B cell (primary cell): ENCODE results near the gene NR0B2. TPM values are rescaled to one million over a fixed set of nuclear protein-coding genes. Genes with fewer than 3 reads are reported as not detected.
A peak's percentile ranks its signal among the peaks of the same experiment; 100 is the strongest.

Experiments
- ATAC-seq: fragments of 200-7000 bp; cut with Tn5 transposase; one replicate; pipeline ENCODE4 v1.10.0; 2021; ENCODE audit warnings: low read depth, mild to moderate bottlenecking, moderate number of reproducible peaks, moderate library complexity
- CTCF ChIA-PET: fragments of 350-600 bp; sonication (Branson Sonifier 250); formaldehyde crosslinking; loops from one replicate; lab custom pipeline; 2021; ENCODE audit warnings: antibody characterized with exemption, inconsistent platforms; lab: Charles Lee
- POLR2A ChIA-PET: fragments of 350-600 bp; sonication (Branson Sonifier 250); formaldehyde crosslinking; loops from one replicate; lab custom pipeline; 2021; ENCODE audit warnings: antibody characterized with exemption; lab: Charles Lee
- DNase-seq: peaks from one replicate; pipeline ENCODE4 v3.0.0; 2013
- H2AFZ ChIP-seq: 2 replicates; pipeline ENCODE4 v1.6.1; 2012; ENCODE audit warnings: mild to moderate bottlenecking, low read depth, low read length; ENCODE audit not compliant: insufficient read depth, poor library complexity, severe bottlenecking
- H3K27ac ChIP-seq, 2 donors: 1 replicate in 1 of 2; 2 replicates in 1 of 2; pipeline ENCODE4 v1.5.1; 2012 to 2013; ENCODE audit warnings: low read length in 2 of 2, mild to moderate bottlenecking in 2 of 2, moderate library complexity in 1 of 2
- H3K27me3 ChIP-seq, 4 experiments: fragments of 200-600 bp in 1 of 4; sonication (generic) in 1 of 4; replicated peaks in 1 of 4; 1 replicate in 2 of 4; 2 replicates in 2 of 4; pipeline versions ENCODE4 v1.6.1 to v1.7.0; 2013 to 2016; ENCODE audit warnings: low read length in 3 of 4, mild to moderate bottlenecking in 2 of 4, mixed read lengths in 1 of 4, moderate library complexity in 1 of 4; ENCODE audit not compliant: insufficient read depth in 4 of 4, control insufficient read depth in 3 of 4; ENCODE audit errors: control extremely low read depth in 1 of 4
- H3K36me3 ChIP-seq, 2 experiments: replicated peaks in 1 of 2; 1 replicate in 1 of 2; 2 replicates in 1 of 2; pipeline versions ENCODE4 v1.6.1 to v1.7.1; 2013; ENCODE audit warnings: low read length in 1 of 2; ENCODE audit not compliant: insufficient read depth in 2 of 2, control insufficient read depth in 1 of 2; ENCODE audit errors: control extremely low read depth in 1 of 2, extremely low read depth in 1 of 2
- H3K4me1 ChIP-seq, 2 donors: fragments of 200-600 bp in 1 of 2; sonication (generic) in 1 of 2; 1 replicate in 1 of 2; 2 replicates in 1 of 2; pipeline versions ENCODE4 v1.5.1 to v1.6.1; 2013 to 2017; ENCODE audit warnings: low read length in 2 of 2; ENCODE audit not compliant: control insufficient read depth in 2 of 2, insufficient read depth in 2 of 2
- H3K4me2 ChIP-seq: replicated peaks from 2 replicates; pipeline ENCODE3; 2012; ENCODE audit warnings: mild to moderate bottlenecking, low read depth, low read length; ENCODE audit not compliant: poor library complexity, severe bottlenecking
- H3K4me3 ChIP-seq, 5 experiments: fragments of 200-600 bp in 1 of 5; sonication (generic) in 1 of 5; 1 replicate in 3 of 5; 2 replicates in 2 of 5; pipeline versions ENCODE4 v1.5.1 to v1.7.0; 2011 to 2016; ENCODE audit warnings: low read length in 4 of 5, mild to moderate bottlenecking in 4 of 5, low read depth in 2 of 5, control low read depth in 1 of 5, moderate library complexity in 1 of 5; ENCODE audit not compliant: insufficient read depth in 1 of 5; ENCODE audit errors: control extremely low read depth in 1 of 5, extremely low read depth in 1 of 5
- H3K79me2 ChIP-seq: fragments of 200-600 bp; sonication (generic); one replicate; pipeline ENCODE4 v1.6.0; 2016; ENCODE audit warnings: low read length; ENCODE audit not compliant: control insufficient read depth, insufficient read depth
- H3K9ac ChIP-seq: fragments of 200-600 bp; sonication (generic); 2 replicates; pipeline ENCODE4 v1.6.1; 2017; ENCODE audit warnings: mild to moderate bottlenecking, low read length, moderate library complexity
- H3K9me3 ChIP-seq, 3 donors: one replicate each; pipeline versions ENCODE4 v1.6.1 to v1.7.1; 2013; ENCODE audit warnings: low read length in 2 of 3; ENCODE audit not compliant: control insufficient read depth in 2 of 3, insufficient read depth in 1 of 3; ENCODE audit errors: control extremely low read depth in 1 of 3
- H4K20me1 ChIP-seq: 2 replicates; pipeline ENCODE4 v1.6.0; 2012; ENCODE audit warnings: mild to moderate bottlenecking, low read length; ENCODE audit not compliant: insufficient read depth, control insufficient read depth, poor library complexity, severe bottlenecking
- H3K27ac Mint-ChIP-seq: one replicate; pipeline ENCODE4 v1.8.0; 2021; ENCODE audit warnings: mixed read lengths
- H3K27me3 Mint-ChIP-seq: one replicate; pipeline ENCODE4 v1.8.0; 2021; ENCODE audit warnings: mixed read lengths
- H3K4me1 Mint-ChIP-seq: one replicate; pipeline ENCODE4 v1.8.0; 2021; ENCODE audit warnings: mixed read lengths
- H3K4me3 Mint-ChIP-seq: one replicate; pipeline ENCODE4 v1.8.0; 2021; ENCODE audit warnings: mixed read lengths
- H3K9me3 Mint-ChIP-seq: one replicate; pipeline ENCODE4 v1.8.0; 2022; ENCODE audit warnings: mixed read lengths; ENCODE audit not compliant: insufficient read depth
- EZH2 ChIP-seq: IDR thresholded peaks from 2 replicates; pipeline ENCODE4 v1.6.1; 2012; ENCODE audit warnings: borderline replicate concordance, low read depth, mild to moderate bottlenecking, moderate library complexity, low read length; ENCODE audit not compliant: insufficient read depth, poor library complexity, severe bottlenecking
- WGBS: methylation state at CpG from one replicate; pipeline ENCODE4 v1.1.5; 2013; ENCODE audit warnings: missing lambda C conversion rate; ENCODE audit not compliant: insufficient coverage; 5-methylcytosine and 5-hydroxymethylcytosine counted together
- intact Hi-C: fragments of 100-400 bp; cut with micrococcal nuclease; formaldehyde crosslinking; loops from one replicate; pipeline ENCODE4 v1.10.0; 2022
- polyA plus RNA-seq: library from polyadenylated mRNA; depleted of rRNA; stranded (reverse); fragments of >200 nt; gene quantifications from 2 replicates; pipeline ENCODE4 v1.2.3, GENCODE V29; 2012
- total RNA-seq, 2 donors: library from RNA; stranded (reverse); fragments of 120-200 nt in 1 of 2; gene quantifications; 1 replicate in 1 of 2; 2 replicates in 1 of 2; pipeline versions ENCODE4 v1.2.3 to v1.2.4, GENCODE V29; 2013 to 2022
- TF ChIP-seq, protein P1 (sequence below): fragments of 200-600 bp; IDR thresholded peaks from one replicate; pipeline ENCODE4 v1.8.0; 2022; ENCODE audit warnings: antibody characterized with exemption, mild to moderate bottlenecking

Gene NR0B2
- total and polyA plus RNA-seq, 2 donors (not counting 1 experiment from before 2014, with no cell fraction given) = not detected

DNA sequence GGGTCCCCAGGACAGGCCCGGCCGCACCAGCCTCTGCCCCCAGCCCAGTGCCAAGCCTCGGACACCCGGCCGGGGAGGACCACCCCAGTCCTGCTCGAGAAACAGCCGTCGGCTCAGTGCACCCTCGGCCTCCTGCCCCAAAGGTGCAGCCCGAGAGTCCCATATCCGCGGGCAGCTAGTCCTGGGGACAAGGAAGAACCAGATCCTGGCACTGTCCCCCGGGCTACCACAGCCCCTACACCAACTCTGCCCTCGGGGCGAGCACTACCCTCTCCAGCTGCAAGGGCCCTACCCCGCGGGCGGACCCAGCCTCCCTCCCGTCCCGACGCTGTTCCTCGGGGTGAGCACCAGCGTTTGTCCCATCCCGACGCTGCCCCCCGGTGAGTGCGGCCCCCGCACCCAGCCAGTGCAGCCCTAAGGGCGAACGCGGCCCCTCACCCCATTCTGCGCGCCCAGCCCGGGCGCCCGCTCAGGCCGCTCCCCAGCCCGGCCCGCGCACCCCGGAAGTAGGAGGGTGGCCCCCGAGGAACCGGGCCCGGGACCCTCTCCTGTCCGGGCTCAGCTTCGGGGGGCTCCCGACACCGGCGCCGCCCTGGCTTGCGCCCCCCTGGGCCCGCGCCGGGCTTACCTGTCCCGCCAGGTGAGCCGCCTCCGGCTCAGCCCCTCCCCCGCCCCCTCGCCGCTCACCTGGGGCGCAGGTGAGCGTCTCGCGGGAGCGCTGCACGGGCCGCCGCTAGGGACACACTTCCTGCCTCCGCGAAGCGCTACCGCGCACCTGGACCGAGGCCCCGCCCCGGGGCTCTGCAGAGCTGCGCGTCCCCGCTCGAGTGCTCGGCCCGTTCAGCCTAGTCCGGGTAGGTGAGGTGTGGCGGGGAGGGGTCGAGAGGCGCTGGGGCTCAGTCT lies 46.2 kb upstream of the NR0B2 start, which contains the start of gene KDF1:
TSS of gene KDF1 (minus strand) at position 747 of the 903 bp plus-strand sequence. CDS start 8,088 bp downstream, outside the sequence.
- DNase-seq = peak; percentile 82
- peak within 1 kb of the TSS; percentile 86 for H3K4me3 Mint-ChIP-seq
- Histone ChIP-seq H3K9ac (peak within 1 kb of the TSS; percentile 77), H3K9me3 (peaks cover 0 to 4% (median 0%) of the 10 kb centered on the region in 3 donors), H3K79me2 (no peaks in the 10 kb centered on the region), H3K27ac (peak within 1 kb of the TSS in 1 of 2 donors; percentile 26), H3K27me3 (peaks cover 0 to 27% (median 8%) of the 10 kb centered on the region in 4 experiments), H4K20me1 (no peaks in the 10 kb centered on the region), H3K4me3 (peak within 1 kb of the TSS in 4 of 5 experiments; percentile 44 to 80 (median 65)), H2AFZ (peak within 1 kb of the TSS; percentile 80), H3K36me3 (no peaks in the 10 kb centered on the region), H3K4me2 (peak within 1 kb of the TSS; percentile 100), H3K4me1 (peaks cover 14 to 17% of the 10 kb centered on the region in 2 donors)
- POLR2A ChIA-PET = interaction anchor here (0.6 to 0.7 kb wide), 2 partner anchors 30 to 60 kb away, joined by 3 to 4 read pairs; partner anchors contain the start of gene GPATCH3
- 2% methylated on average over 86 of the region's 86 CpGs for WGBS
- H3K4me1 Mint-ChIP-seq = peaks cover 15% of the 10 kb centered on the region
- H3K27ac Mint-ChIP-seq = peak within 1 kb of the TSS; percentile 47
- H3K9me3 Mint-ChIP-seq = no peaks in the 10 kb centered on the region
- CTCF ChIA-PET = no interaction called here
- TF ChIP-seq, protein P1, sequence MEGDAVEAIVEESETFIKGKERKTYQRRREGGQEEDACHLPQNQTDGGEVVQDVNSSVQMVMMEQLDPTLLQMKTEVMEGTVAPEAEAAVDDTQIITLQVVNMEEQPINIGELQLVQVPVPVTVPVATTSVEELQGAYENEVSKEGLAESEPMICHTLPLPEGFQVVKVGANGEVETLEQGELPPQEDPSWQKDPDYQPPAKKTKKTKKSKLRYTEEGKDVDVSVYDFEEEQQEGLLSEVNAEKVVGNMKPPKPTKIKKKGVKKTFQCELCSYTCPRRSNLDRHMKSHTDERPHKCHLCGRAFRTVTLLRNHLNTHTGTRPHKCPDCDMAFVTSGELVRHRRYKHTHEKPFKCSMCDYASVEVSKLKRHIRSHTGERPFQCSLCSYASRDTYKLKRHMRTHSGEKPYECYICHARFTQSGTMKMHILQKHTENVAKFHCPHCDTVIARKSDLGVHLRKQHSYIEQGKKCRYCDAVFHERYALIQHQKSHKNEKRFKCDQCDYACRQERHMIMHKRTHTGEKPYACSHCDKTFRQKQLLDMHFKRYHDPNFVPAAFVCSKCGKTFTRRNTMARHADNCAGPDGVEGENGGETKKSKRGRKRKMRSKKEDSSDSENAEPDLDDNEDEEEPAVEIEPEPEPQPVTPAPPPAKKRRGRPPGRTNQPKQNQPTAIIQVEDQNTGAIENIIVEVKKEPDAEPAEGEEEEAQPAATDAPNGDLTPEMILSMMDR = peak; percentile 39
- no peak for TF ChIP-seq EZH2
- intact Hi-C loops = no loop called here
- peaks cover 20% of the 10 kb centered on the region for H3K27me3 Mint-ChIP-seq
- ATAC-seq = peak; percentile 89
